Tibial artery (tissue), 4 donors: Measurements from ENCODE around the gene ERCC2.

Experiments used
- DNase-seq, 2 donors: peaks; one replicate each; pipeline ENCODE4 v3.0.0-alpha.2; 2019
- H3K27ac ChIP-seq, 2 donors: fragments of 200-600 bp; sonication (generic) in 1 of 2; 1 replicate in 1 of 2; 2 replicates in 1 of 2; pipeline ENCODE4 v1.5.1; 2018 to 2019; ENCODE audit warnings: mild to moderate bottlenecking in 1 of 2
- H3K27me3 ChIP-seq, 2 donors: fragments of 200-600 bp; sonication (generic) in 1 of 2; one replicate each; pipeline versions ENCODE4 v1.5.1 to v1.6.0; 2016 to 2019
- H3K36me3 ChIP-seq, 3 donors: fragments of 200-600 bp; sonication (generic) in 2 of 3; one replicate each; pipeline ENCODE4 v1.5.1; 2016 to 2019; ENCODE audit warnings: mild to moderate bottlenecking in 2 of 3
- H3K4me1 ChIP-seq, 4 donors: fragments of 200-600 bp; sonication (generic) in 2 of 4; 1 replicate in 3 of 4; 2 replicates in 1 of 4; pipeline ENCODE4 v1.5.1; 2016 to 2019
- H3K4me3 ChIP-seq, 2 donors: fragments of 200-600 bp; sonication (generic) in 1 of 2; 1 replicate in 1 of 2; 2 replicates in 1 of 2; pipeline ENCODE4 v1.5.1; 2018 to 2019; ENCODE audit warnings: mild to moderate bottlenecking in 2 of 2
- H3K9me3 ChIP-seq, 3 donors: fragments of 200-600 bp; sonication (generic) in 1 of 3; one replicate each; pipeline ENCODE4 v1.5.1; 2016 to 2019
- CTCF ChIP-seq, 2 experiments: fragments of 200-600 bp in 1 of 2; fragments of 450-650 bp in 1 of 2; IDR thresholded peaks; one replicate each; pipeline ENCODE4 v1.5.1; 2017 to 2019; ENCODE audit warnings: antibody characterized with exemption in 2 of 2, mild to moderate bottlenecking in 1 of 2, moderate library complexity in 1 of 2
- intact Hi-C: fragments of 100-400 bp; cut with DNase I; formaldehyde crosslinking; loops from one replicate; pipeline ENCODE4 v1.15.0; 2023; ENCODE audit warnings: low total_unique reads

Gene ERCC2

GRCh38 chr19:45370410-45371204 is at the start of gene ERCC2:
Gene ERCC2 (minus strand): TSS chr19:45370573. CDS start chr19:45370540, 33 bp downstream.
- Histone ChIP-seq H3K27me3 (no peaks in the 10 kb centered on the region), H3K36me3 (peaks cover 0 to 4% (median 0%) of the 10 kb centered on the region in 3 donors), H3K4me1 (peaks cover 0 to 13% (median 4%) of the 10 kb centered on the region in 4 donors), H3K4me3 (peak within 1 kb of the TSS; percentile 65 to 77), H3K27ac (peak within 1 kb of the TSS; percentile 65 to 73), H3K9me3 (no peaks in the 10 kb centered on the region)
- intact Hi-C loops, result no loop called here
- no peak for TF ChIP-seq CTCF (IDR thresholded peaks at IDR 0.05)
- peak; percentile 99 for DNase-seq

GRCh38 chr19:45419895-45420294 is 49.5 kb upstream of the ERCC2 start:
- H3K36me3 ChIP-seq, result peaks cover 14 to 63% (median 53%) of the 10 kb centered on the region in 3 donors
- no peak for TF ChIP-seq CTCF (IDR thresholded peaks at IDR 0.05)
- H3K27me3 ChIP-seq, result no peaks in the 10 kb centered on the region
- no peak overlapping the region for H3K27ac ChIP-seq
- peaks cover 0 to 26% (median 20%) of the 10 kb centered on the region in 4 donors for H3K4me1 ChIP-seq
- DNase-seq, result no peak
- no peaks in the 10 kb centered on the region for H3K9me3 ChIP-seq
- intact Hi-C loops, result no loop called here
- no peak overlapping the region for H3K4me3 ChIP-seq

- Histone ChIP-seq H3K27ac (no peak overlapping the region), H3K4me1 (peaks cover 0 to 22% (median 16%) of the 10 kb centered on the region in 4 donors), H3K36me3 (peaks cover 14 to 68% (median 58%) of the 10 kb centered on the region in 3 donors), H3K27me3 (no peaks in the 10 kb centered on the region), H3K9me3 (no peaks in the 10 kb centered on the region), H3K4me3 (no peak overlapping the region)
- DNase-seq, result peak in 1 of 2 donors; percentile 38
- TF ChIP-seq CTCF (IDR thresholded peaks at IDR 0.05), result no peak
- intact Hi-C loops, result no loop called here
Observed at GRCh38 chr19:45419396-45419795, 49.0 kb upstream of the ERCC2 start.

- no peaks in the 10 kb centered on the region for H3K9me3 ChIP-seq
Observed at GRCh38 chr19:45418802-45419201, 48.4 kb upstream of the ERCC2 start.

GRCh38 chr19:45417151-45417550 is 46.8 kb upstream of the ERCC2 start:
- Histone ChIP-seq H3K27me3 (no peaks in the 10 kb centered on the region), H3K4me1 (peaks cover 0 to 3% (median under 1%) of the 10 kb centered on the region in 4 donors), H3K27ac (no peak overlapping the region), H3K4me3 (no peak overlapping the region), H3K36me3 (peaks cover 27 to 91% (median 75%) of the 10 kb centered on the region in 3 donors), H3K9me3 (no peaks in the 10 kb centered on the region)
- intact Hi-C loops, result no loop called here
- no peak for DNase-seq
- no peak for TF ChIP-seq CTCF (IDR thresholded peaks at IDR 0.05)

More at GRCh38 chr19:45418802-45419201, 48.4 kb upstream of the ERCC2 start:
- Histone ChIP-seq H3K36me3 (peaks cover 18 to 74% (median 63%) of the 10 kb centered on the region in 3 donors), H3K4me3 (no peak overlapping the region), H3K27me3 (no peaks in the 10 kb centered on the region), H3K4me1 (peaks cover 0 to 16% (median 11%) of the 10 kb centered on the region in 4 donors), H3K27ac (no peak overlapping the region)
- DNase-seq, result no peak
- intact Hi-C loops, result no loop called here
- no peak for TF ChIP-seq CTCF (IDR thresholded peaks at IDR 0.05)
